Endothelial cell of hepatic sinusoid (primary cell): Measurements from ENCODE around the gene HHEX.

ENCODE experiments used
- in situ Hi-C: cut with HindIII; loops from 2 replicates; pipeline ENCODE4 v1.10.0; 2017; ENCODE audit warnings: low sequenced_read_pairs

The HHEX gene

DNA sequence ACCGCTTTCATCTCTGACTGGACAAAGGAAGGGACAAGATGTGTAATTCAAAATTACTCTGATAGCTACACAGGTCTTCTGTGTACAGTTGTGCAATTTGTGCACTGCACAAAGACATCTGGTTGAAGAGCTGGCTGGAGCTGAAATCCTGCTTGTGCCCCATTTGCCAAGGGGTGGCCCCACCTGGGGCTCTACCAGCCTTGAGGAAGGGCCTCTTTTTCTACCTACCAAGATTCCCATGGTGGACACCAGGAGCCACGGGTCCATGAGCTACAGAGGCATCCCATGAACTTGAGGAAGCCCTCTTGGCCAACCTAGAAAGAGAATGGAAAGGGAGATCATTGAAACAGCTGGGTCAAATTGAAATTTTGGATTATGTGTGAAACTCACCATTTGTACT lies 43.2 kb downstream of the HHEX start:
- in situ Hi-C loops: no loop called here

DNA sequence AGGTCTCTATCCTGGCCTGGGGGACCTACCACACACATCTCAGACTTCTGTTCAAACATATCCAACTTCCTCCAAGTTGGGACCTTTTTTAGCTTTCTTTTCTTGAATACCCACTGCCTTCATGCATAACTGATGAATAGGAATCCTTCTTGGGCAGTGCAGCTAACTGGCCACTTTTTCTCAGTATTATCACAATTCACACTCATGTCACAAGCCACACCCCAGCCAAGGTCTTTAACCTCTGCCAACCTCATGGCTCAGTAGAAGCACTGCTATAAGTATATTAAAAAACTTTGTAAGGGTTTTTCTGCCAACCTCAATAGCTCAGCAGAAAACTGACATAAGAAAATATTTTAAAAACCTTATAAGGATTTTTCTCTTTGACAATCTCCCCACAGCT lies 44.5 kb downstream of the HHEX start:
- in situ Hi-C loops: no loop called here

GRCh38 chr10:92735938-92736337 lies 46.2 kb downstream of the HHEX start:
- in situ Hi-C loops: no loop called here

GRCh38 chr10:92737484-92737883 lies 47.7 kb downstream of the HHEX start:
- in situ Hi-C loops: no loop called here

- in situ Hi-C loops: loop anchor here (5.0 kb wide), 2 partner anchors 33 to 47 kb away; no protein-coding TSS in a partner anchor
Measured at GRCh38 chr10:92740762-92741161, 51.0 kb downstream of the HHEX start.

GRCh38 chr10:92741741-92742140 lies 52.0 kb downstream of the HHEX start:
- in situ Hi-C loops: loop anchor here (5.0 kb wide), 2 partner anchors 34 to 46 kb away; no protein-coding TSS in a partner anchor

DNA sequence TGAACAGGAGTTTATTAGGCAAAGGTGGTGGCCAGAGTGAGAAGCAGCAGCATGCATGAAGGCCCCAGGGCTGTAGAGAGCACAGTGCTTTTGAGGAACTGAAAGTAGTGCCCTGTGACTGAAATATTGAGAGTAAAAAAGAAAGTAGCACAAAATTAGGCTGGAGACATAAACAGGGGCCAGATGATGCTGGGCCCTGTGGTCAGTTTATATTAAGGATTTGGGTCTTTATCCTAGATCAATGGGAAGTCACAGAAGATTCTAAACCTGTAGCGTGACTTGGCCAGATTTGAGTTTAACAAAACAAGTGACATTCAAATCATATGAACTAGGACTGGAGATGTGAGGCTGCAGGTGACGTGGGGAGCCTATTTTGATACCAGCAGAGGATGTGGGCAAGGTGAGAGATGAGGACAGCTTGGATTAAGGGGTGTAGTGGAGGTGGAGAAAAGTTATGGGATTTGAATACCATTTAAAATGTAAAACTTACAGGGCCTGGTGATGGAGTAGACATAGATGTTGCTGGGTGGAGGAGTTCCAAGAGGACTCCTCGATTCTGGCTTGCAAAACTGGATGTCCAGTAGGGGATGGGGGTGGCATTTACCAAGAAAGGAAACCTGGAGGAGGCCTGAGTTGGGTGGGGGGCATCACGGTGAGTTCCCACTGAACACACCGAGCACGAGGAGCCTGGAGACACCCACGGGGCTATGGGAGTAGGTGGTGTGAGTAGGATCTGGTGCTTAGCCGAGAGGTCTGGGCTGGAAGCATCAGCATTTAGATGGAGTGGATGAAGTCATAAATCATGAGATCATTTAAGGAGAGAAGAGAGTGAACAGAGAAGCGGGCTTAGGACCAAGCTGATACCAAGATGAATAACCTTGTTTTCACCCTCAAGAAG lies 52.8 kb downstream of the HHEX start:
- in situ Hi-C loops: loop anchor here (5.0 kb wide), 2 partner anchors 35 to 45 kb away; no protein-coding TSS in a partner anchor
